ENCODE data around the gene HSD17B1.

The HSD17B1 gene

DNA sequence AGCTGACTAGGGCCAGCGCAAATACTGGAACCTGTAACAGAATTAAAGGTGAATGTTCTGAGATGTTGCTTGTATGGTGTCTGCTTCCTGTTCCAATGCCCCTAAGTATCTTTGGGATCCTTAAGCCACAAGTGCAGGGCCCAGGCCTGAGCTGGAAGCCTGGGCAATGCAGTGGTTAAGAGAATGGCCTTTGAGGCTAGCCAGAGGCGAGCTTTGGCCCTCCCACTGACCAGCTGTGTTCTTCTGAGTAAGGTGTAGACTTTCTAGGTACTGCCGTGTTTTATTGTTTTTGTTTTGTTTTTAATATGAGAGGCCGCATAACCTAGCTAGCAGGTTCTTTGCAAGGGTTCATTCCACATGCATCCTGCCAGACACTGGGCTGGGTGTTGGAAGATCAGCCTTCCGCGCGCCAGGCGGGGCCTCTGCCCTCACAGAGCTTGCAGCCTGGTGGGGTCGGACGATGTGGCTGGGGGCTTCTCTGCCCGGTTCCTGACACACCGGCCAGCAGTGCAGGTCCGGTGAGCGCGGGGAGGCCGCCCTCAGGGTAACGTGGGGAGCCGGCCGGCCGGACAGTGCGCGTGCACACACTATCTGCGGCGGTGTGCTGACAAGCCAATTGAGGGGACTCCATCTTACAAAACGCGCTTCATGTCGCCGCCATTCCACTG lies 13.6 kb downstream of the HSD17B1 start:
- Histone ChIP-seq H2AFZ (ENCODE audit: low read length) (peak overlapping the region; percentile 47), H3F3A (ENCODE audit: low read depth) (no peaks in the 10 kb centered on the region; the same call in 1 of the 2 replicates), H3K4me1 (ENCODE audit: insufficient read depth, low read length, poor library complexity, severe bottlenecking) (peaks cover 47% of the 10 kb centered on the region), H3K36me3 (ENCODE audit: insufficient read depth, low read length) (peaks cover 27% of the 10 kb centered on the region; the same call in 1 of the 2 replicates), H3K9me2 (replicated peaks; ENCODE audit: low read depth, low read length) (no peaks in the 10 kb centered on the region), H3K27me3 (ENCODE audit: insufficient read depth, low read length, poor library complexity, severe bottlenecking) (no peaks in the 10 kb centered on the region), H3K4me3 (ENCODE audit: low read length, poor library complexity, severe bottlenecking) (peak overlapping the region; percentile 87), H3K9ac (ENCODE audit: low read depth, low read length, poor library complexity, severe bottlenecking) (peak overlapping the region; percentile 92), H3K4me2 (ENCODE audit: low read depth, low read length, poor library complexity, severe bottlenecking) (peak overlapping the region; percentile 93), H3K79me2 (ENCODE audit: insufficient read depth, low read length) (peaks cover 80% of the 10 kb centered on the region), H3K9me3 (ENCODE audit: insufficient read depth, low read depth, low read length) (no peaks in the 10 kb centered on the region), H4K20me1 (ENCODE audit: insufficient read depth, low read length, poor library complexity, severe bottlenecking) (peaks cover 27% of the 10 kb centered on the region)
- TF ChIP-seq, protein P1, sequence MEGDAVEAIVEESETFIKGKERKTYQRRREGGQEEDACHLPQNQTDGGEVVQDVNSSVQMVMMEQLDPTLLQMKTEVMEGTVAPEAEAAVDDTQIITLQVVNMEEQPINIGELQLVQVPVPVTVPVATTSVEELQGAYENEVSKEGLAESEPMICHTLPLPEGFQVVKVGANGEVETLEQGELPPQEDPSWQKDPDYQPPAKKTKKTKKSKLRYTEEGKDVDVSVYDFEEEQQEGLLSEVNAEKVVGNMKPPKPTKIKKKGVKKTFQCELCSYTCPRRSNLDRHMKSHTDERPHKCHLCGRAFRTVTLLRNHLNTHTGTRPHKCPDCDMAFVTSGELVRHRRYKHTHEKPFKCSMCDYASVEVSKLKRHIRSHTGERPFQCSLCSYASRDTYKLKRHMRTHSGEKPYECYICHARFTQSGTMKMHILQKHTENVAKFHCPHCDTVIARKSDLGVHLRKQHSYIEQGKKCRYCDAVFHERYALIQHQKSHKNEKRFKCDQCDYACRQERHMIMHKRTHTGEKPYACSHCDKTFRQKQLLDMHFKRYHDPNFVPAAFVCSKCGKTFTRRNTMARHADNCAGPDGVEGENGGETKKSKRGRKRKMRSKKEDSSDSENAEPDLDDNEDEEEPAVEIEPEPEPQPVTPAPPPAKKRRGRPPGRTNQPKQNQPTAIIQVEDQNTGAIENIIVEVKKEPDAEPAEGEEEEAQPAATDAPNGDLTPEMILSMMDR (conservative IDR thresholded peaks at IDR 0.05; ENCODE audit: low read length): no peak
- TF ChIP-seq EZH2phosphoT487 (IDR thresholded peaks at IDR 0.05; ENCODE audit: borderline replicate concordance): no peak

DNA sequence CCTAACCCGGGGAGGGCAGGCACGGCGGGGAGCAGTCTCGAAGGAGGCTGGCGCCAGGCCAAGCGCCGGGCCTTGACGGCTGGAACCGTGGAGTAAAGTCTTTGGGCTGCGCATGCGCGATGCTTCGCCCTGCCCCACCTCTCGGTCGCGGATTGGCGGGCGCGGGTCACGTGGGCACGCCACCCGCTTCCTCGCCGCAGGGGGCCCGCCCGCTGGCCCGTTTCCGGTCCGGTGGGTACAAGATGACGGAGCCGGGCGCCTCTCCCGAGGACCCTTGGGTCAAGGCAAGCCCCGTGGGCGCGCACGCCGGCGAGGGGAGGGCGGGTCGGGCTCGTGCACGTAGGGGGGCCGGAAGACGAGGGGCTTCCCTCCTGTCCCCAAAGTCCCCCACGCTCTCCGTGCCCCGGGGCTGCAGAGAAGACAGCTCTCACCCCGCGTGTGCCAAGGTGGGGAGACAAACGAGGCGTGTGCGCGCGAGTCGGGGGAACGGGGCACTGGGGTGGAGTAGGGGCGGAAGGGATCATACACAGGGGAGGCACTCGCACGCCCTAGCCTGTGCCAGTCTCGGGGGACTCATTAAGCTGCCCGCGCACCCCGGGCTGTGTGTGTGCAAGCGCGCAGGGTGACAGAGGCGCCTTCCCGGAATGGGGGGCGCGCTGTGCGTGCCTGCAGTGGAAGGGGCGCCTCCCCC lies 14.3 kb downstream of the HSD17B1 start, which contains the start of gene MLX:
TSS of gene MLX (plus strand) at position 218 of the 691 bp plus-strand sequence. CDS start at position 243, 25 bp downstream.
- TF ChIP-seq EZH2phosphoT487 (IDR thresholded peaks at IDR 0.05; ENCODE audit: borderline replicate concordance): no peak
- TF ChIP-seq, protein P1 (conservative IDR thresholded peaks at IDR 0.05; ENCODE audit: low read length): 0 out of 2 replicates have a peak, but pooled peaks have one; percentile 24
- H3F3A ChIP-seq (ENCODE audit: low read depth): no peaks in the 10 kb centered on the region; the same call in 1 of the 2 replicates
- H3K9me2 ChIP-seq (replicated peaks; ENCODE audit: low read depth, low read length): no peaks in the 10 kb centered on the region
- peak within 1 kb of the TSS; percentile 67 for H2AFZ ChIP-seq (ENCODE audit: low read length)
- peaks cover 42% of the 10 kb centered on the region for H3K4me1 ChIP-seq (ENCODE audit: insufficient read depth, low read length, poor library complexity, severe bottlenecking)
- H3K4me3 ChIP-seq (ENCODE audit: low read length, poor library complexity, severe bottlenecking): peak within 1 kb of the TSS; percentile 87
- H3K36me3 ChIP-seq (ENCODE audit: insufficient read depth, low read length): peaks cover 34% of the 10 kb centered on the region; the same call in 1 of the 2 replicates
- H4K20me1 ChIP-seq (ENCODE audit: insufficient read depth, low read length, poor library complexity, severe bottlenecking): peaks cover 27% of the 10 kb centered on the region
- peaks cover 82% of the 10 kb centered on the region for H3K79me2 ChIP-seq (ENCODE audit: insufficient read depth, low read length)
- H3K9me3 ChIP-seq (ENCODE audit: insufficient read depth, low read depth, low read length): no peaks in the 10 kb centered on the region
- H3K9ac ChIP-seq (ENCODE audit: low read depth, low read length, poor library complexity, severe bottlenecking): peak within 1 kb of the TSS; percentile 92
- peak within 1 kb of the TSS; percentile 93 for H3K4me2 ChIP-seq (ENCODE audit: low read depth, low read length, poor library complexity, severe bottlenecking)
- no peaks in the 10 kb centered on the region for H3K27me3 ChIP-seq (ENCODE audit: insufficient read depth, low read length, poor library complexity, severe bottlenecking)

DNA sequence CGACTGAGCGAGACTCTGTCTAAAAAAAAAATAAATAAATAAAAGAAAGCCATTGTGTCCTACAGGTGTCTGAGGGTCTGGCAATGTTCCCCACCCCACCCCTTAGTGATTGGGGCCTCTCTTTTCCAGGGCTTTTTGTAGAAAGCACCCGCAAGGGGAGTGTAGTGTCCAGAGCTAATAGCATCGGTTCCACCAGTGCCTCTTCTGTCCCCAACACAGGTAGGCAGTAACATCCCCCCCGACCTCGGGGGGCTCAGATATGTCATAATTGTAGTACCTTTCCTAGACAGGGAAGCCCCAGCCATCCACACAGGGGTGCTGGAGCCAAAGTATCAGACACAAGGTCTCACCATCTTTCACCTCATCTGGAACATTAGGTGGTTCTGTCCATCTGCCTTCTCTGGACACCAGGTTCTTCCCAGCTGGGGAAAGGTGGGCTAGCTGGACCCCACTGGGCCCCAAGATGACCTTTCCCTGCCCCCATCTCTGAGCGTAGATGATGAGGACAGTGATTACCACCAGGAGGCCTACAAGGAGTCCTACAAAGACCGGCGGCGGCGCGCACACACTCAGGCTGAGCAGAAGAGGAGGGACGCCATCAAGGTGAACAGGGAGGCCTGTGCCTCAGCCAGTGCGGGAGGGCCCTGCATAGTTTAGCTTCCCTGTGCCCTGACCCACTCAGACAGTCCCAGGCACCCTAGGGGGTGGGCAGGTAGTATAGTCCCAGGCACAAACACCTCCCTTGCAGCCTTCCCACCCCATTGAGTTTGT lies 15.8 kb downstream of the HSD17B1 start:
- no peaks in the 10 kb centered on the region for H3K27me3 ChIP-seq (ENCODE audit: insufficient read depth, low read length, poor library complexity, severe bottlenecking)
- H3F3A ChIP-seq (ENCODE audit: low read depth): no peaks in the 10 kb centered on the region; the same call in 1 of the 2 replicates
- no peaks in the 10 kb centered on the region for H3K9me3 ChIP-seq (ENCODE audit: insufficient read depth, low read depth, low read length)
- no peaks in the 10 kb centered on the region for H3K9me2 ChIP-seq (replicated peaks; ENCODE audit: low read depth, low read length)
- H4K20me1 ChIP-seq (ENCODE audit: insufficient read depth, low read length, poor library complexity, severe bottlenecking): peaks cover 18% of the 10 kb centered on the region
- H2AFZ ChIP-seq (ENCODE audit: low read length): no peak overlapping the region
- TF ChIP-seq, protein P1 (conservative IDR thresholded peaks at IDR 0.05; ENCODE audit: low read length): no peak
- TF ChIP-seq EZH2phosphoT487 (IDR thresholded peaks at IDR 0.05; ENCODE audit: borderline replicate concordance): no peak
- H3K9ac ChIP-seq (ENCODE audit: low read depth, low read length, poor library complexity, severe bottlenecking): peak overlapping the region; percentile 92
- peak overlapping the region; percentile 83 for H3K4me2 ChIP-seq (ENCODE audit: low read depth, low read length, poor library complexity, severe bottlenecking)
- H3K4me1 ChIP-seq (ENCODE audit: insufficient read depth, low read length, poor library complexity, severe bottlenecking): peaks cover 34% of the 10 kb centered on the region
- peaks cover 70% of the 10 kb centered on the region for H3K79me2 ChIP-seq (ENCODE audit: insufficient read depth, low read length)
- peak overlapping the region; percentile 87 for H3K4me3 ChIP-seq (ENCODE audit: low read length, poor library complexity, severe bottlenecking)
- peaks cover 48% of the 10 kb centered on the region; the same call in 1 of the 2 replicates for H3K36me3 ChIP-seq (ENCODE audit: insufficient read depth, low read length)
